ENCODE measurements around the gene DDX4.

DNA sequence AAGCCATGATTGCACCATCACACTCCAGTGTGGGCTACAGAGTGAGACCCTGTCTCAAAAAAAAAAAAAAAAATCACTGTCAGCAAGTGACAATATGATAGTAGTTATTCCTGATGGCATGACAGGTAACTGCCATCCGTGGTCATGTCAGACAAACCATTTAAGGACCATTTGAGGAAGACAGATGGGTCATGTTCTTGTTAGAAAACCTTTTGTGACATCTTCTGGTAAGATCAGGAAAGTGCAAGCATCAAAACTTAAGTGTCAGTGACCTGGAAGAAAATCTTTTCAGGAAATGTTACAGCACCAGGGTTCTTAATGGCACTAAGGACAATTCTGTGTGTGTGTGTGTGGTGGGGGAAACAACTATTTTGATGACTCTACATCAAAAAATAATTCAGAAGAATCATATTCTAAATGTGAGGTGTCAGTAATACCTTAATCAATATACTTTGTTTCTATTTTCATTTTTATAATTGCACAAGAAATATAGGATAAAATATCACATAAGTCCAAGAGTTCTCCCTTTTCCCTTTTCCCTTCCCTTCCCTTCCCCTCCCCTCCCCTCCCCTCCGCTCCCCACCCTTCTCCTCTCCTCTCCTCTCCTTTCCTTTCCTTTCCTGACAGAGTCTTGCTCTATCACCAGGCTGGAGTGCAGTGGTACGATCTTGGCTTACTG lies 43.6 kb upstream of the DDX4 start:
- TF ChIP-seq POLR2A (IDR thresholded peaks at IDR 0.05): no peak
- TF ChIP-seq, protein P1, sequence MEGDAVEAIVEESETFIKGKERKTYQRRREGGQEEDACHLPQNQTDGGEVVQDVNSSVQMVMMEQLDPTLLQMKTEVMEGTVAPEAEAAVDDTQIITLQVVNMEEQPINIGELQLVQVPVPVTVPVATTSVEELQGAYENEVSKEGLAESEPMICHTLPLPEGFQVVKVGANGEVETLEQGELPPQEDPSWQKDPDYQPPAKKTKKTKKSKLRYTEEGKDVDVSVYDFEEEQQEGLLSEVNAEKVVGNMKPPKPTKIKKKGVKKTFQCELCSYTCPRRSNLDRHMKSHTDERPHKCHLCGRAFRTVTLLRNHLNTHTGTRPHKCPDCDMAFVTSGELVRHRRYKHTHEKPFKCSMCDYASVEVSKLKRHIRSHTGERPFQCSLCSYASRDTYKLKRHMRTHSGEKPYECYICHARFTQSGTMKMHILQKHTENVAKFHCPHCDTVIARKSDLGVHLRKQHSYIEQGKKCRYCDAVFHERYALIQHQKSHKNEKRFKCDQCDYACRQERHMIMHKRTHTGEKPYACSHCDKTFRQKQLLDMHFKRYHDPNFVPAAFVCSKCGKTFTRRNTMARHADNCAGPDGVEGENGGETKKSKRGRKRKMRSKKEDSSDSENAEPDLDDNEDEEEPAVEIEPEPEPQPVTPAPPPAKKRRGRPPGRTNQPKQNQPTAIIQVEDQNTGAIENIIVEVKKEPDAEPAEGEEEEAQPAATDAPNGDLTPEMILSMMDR (IDR thresholded peaks at IDR 0.05): peak; percentile 21 to 54 (median 38)
- no peak for TF ChIP-seq EP300 (IDR thresholded peaks at IDR 0.05)
- TF ChIP-seq POLR2AphosphoS5 (IDR thresholded peaks at IDR 0.05): no peak
